ENCODE results near the gene CPEB4. TPM values are rescaled to one million over a fixed set of nuclear protein-coding genes. Genes with fewer than 3 reads are reported as not detected.

CPEB4 gene
- total RNA-seq, 4 donors from 2014 or later, result 7.2 to 24.1 (median 18.9) TPM

DNA sequence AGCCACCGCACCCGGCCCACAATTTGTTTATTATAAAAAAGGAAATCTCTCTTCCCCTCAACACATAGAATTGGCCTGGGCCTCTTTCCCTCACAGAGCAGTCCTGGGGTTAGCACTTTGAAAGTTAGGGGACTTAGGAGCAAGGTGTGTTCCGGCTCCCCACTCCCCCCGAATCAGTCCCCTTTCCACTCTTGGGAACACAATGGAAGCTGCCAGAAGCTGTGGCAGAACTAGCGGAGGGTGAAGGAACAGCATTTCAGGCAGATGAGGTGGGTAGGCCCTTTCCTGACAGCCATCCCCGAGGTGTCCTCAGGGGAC is 84.4 kb downstream of the CPEB4 start:
- Histone ChIP-seq H3K36me3 (no peaks in the 10 kb centered on the region), H3K27me3 (no peaks in the 10 kb centered on the region), H3K27ac (peak overlapping the region in 1 of 2 donors; percentile 61), H3K4me3 (peak overlapping the region in 1 of 2 donors; percentile 39), H3K4me1 (no peaks in the 10 kb centered on the region), H3K9me3 (no peaks in the 10 kb centered on the region)
- DNase-seq, result no peak
- TF ChIP-seq, protein P1, sequence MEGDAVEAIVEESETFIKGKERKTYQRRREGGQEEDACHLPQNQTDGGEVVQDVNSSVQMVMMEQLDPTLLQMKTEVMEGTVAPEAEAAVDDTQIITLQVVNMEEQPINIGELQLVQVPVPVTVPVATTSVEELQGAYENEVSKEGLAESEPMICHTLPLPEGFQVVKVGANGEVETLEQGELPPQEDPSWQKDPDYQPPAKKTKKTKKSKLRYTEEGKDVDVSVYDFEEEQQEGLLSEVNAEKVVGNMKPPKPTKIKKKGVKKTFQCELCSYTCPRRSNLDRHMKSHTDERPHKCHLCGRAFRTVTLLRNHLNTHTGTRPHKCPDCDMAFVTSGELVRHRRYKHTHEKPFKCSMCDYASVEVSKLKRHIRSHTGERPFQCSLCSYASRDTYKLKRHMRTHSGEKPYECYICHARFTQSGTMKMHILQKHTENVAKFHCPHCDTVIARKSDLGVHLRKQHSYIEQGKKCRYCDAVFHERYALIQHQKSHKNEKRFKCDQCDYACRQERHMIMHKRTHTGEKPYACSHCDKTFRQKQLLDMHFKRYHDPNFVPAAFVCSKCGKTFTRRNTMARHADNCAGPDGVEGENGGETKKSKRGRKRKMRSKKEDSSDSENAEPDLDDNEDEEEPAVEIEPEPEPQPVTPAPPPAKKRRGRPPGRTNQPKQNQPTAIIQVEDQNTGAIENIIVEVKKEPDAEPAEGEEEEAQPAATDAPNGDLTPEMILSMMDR (IDR thresholded peaks at IDR 0.05), result no peak
- TF ChIP-seq POLR2A (IDR thresholded peaks at IDR 0.05), result no peak
- intact Hi-C loops (cut with DNase I; ENCODE audit: low total_unique reads), result loop anchor here (5.0 kb wide), 1 partner anchor 350 kb away; no protein-coding TSS in a partner anchor

DNA sequence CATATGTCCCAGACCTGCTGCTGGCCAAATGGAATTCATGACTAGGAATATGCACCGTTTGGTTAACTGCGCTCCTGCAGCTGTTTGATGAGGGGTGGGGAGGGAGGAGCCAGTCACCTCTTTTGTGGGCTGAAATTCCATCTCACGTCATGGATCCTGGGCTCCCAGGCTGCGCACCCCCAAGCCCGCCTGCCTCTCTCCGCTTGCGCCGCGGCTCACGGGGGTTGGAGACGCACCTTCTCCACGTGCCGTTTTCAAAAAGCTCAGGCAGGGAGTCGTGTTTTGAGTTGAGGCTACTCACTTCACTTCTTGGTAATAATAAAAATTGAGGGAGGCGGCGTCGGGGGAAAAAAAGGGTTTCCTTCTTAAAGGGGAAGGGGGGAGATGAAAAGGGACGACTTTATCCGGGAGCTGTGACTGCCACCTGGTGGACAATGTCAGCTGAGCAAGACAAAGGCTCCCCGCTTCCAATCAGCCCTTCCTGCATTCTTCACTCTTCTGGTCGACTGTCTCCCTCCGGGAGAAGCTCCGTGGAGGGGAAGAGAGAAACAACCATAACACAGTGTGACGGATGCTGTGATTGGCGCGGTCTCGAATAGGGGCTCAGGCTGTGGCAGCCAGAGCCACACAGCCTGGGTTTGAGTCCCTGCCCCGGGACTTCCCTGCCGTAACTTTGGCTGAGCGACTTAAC is 84.9 kb downstream of the CPEB4 start:
- TF ChIP-seq, protein P1 (IDR thresholded peaks at IDR 0.05), result peak; percentile 86 to 91 (median 88)
- no peak for TF ChIP-seq POLR2A (IDR thresholded peaks at IDR 0.05)
- peak overlapping the region; percentile 35 to 39 for H3K4me3 ChIP-seq
- peak; percentile 86 for DNase-seq
- no peaks in the 10 kb centered on the region for H3K9me3 ChIP-seq
- intact Hi-C loops (cut with DNase I; ENCODE audit: low total_unique reads), result loop anchor here (5.0 kb wide), 1 partner anchor 351 kb away; no protein-coding TSS in a partner anchor
- no peaks in the 10 kb centered on the region for H3K4me1 ChIP-seq
- peak overlapping the region; percentile 39 to 61 for H3K27ac ChIP-seq
- H3K36me3 ChIP-seq, result no peaks in the 10 kb centered on the region
- no peaks in the 10 kb centered on the region for H3K27me3 ChIP-seq

DNA sequence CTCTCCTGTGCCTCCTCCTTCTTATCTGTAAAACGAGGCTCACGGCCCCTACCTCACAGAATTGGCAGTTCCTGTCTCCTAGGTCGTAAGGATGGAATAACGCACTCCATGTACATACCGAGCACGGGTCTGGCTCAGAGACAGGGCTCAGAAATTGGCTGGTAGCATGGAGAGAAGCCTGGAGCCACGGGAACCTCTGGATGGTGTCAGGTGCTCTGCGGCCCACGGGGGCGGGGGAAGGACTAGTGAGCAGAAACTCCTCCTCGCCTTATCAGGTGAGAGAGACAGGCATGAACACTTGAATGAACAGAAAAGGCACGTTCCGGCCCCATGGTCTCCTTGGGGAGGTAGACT is 85.4 kb downstream of the CPEB4 start:
- H3K4me1 ChIP-seq, result no peaks in the 10 kb centered on the region
- no peaks in the 10 kb centered on the region for H3K36me3 ChIP-seq
- H3K9me3 ChIP-seq, result no peaks in the 10 kb centered on the region
- intact Hi-C loops (cut with DNase I; ENCODE audit: low total_unique reads), result loop anchor here (5.0 kb wide), 1 partner anchor 351 kb away; no protein-coding TSS in a partner anchor
- DNase-seq, result no peak
- H3K27ac ChIP-seq, result peak overlapping the region; percentile 32 to 61
- TF ChIP-seq POLR2A (IDR thresholded peaks at IDR 0.05), result no peak
- TF ChIP-seq, protein P1 (IDR thresholded peaks at IDR 0.05), result no peak
- no peaks in the 10 kb centered on the region for H3K27me3 ChIP-seq
- H3K4me3 ChIP-seq, result peak overlapping the region; percentile 35 to 39

DNA sequence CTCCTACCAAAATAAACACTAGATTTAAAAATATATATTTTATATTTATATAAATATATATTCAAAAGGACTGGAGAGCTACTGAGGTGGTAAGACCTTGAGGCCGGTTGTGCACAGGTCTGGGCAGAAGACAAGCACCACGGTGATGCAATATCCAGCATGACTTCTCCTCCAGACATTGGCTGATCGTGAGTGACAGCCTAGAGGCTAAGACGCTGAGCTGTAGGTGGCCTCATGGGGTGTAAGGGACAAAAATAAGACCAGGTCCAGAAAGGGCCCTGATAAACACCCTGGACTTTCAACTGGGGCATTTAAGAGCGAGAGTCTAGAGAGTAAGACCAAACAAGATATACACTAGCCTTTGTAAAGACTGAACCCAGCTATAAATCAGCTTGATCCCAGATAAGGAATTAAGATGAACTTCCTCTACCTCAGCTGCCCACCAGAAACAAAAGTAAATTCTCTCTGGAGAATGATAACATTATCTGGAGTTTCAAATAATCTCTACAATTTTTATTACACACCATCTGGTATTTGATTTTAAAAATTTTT is 86.6 kb downstream of the CPEB4 start:
- Histone ChIP-seq H3K36me3 (no peaks in the 10 kb centered on the region), H3K9me3 (no peaks in the 10 kb centered on the region), H3K4me3 (no peak overlapping the region), H3K4me1 (no peaks in the 10 kb centered on the region), H3K27me3 (no peaks in the 10 kb centered on the region), H3K27ac (no peak overlapping the region)
- DNase-seq, result no peak
- TF ChIP-seq POLR2A (IDR thresholded peaks at IDR 0.05), result no peak
- TF ChIP-seq, protein P1 (IDR thresholded peaks at IDR 0.05), result no peak
- intact Hi-C loops (cut with DNase I; ENCODE audit: low total_unique reads), result loop anchor here (5.0 kb wide), 1 partner anchor 352 kb away; no protein-coding TSS in a partner anchor

DNA sequence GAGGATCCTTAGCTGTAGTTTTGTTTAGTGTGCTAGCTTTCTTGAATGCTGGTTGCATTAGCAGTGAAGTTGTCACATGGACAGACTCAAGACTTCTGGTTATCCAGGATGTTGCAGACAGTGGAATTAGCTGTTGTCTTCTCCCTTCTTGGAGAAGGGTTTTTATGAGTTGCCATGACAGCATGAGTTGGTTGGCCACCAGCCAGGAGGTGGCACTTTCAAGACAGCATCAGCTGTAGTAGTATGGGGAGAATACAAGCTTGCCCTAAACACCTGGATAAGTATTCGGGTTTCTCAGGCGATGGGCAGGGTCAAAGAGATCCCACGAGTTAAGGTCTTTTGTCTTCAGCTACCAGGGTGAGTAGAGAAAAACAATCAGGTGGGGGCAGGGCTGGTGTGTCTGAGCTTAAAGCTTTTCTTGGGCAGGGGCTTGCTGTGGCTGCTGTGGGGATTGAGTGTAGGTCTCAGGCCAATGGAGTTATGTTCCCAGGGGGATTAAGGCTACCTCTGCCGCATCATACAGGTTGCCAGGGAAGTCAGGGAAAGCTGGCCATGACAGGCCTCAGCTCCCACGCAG is 93.1 kb downstream of the CPEB4 start:
- Histone ChIP-seq H3K27me3 (no peaks in the 10 kb centered on the region), H3K4me1 (no peaks in the 10 kb centered on the region), H3K27ac (no peak overlapping the region), H3K9me3 (no peaks in the 10 kb centered on the region), H3K36me3 (no peaks in the 10 kb centered on the region), H3K4me3 (no peak overlapping the region)
- intact Hi-C loops (cut with DNase I; ENCODE audit: low total_unique reads), result no loop called here
- no peak for DNase-seq
- TF ChIP-seq, protein P1 (IDR thresholded peaks at IDR 0.05), result no peak
- TF ChIP-seq POLR2A (IDR thresholded peaks at IDR 0.05), result no peak

Data from uterus (tissue), 4 donors.